Endothelial cell of umbilical vein (primary cell): Measurements from ENCODE around the gene KIF25. TPM values are rescaled to one million over a fixed set of nuclear protein-coding genes. Genes with fewer than 3 reads are reported as not detected.

Source experiments
- BruUV-seq: library from RNA; stranded (reverse); fragments of 400-500 nt; replicated peaks from 2 replicates; lab custom pipeline; 2021; lab: Mats Ljungman, UMichigan
- CTCF ChIA-PET: fragments of 300-600, 350-600 bp; sonication (Branson Sonifier 250); formaldehyde crosslinking; loops from one replicate; lab custom pipeline; 2021; ENCODE audit warnings: antibody characterized with exemption, inconsistent platforms; lab: Charles Lee
- POLR2A ChIA-PET: fragments of 300-600, 350-600 bp; sonication (Branson Sonifier 250); formaldehyde crosslinking; loops from one replicate; lab custom pipeline; 2021; ENCODE audit warnings: antibody characterized with exemption, inconsistent platforms; lab: Charles Lee
- DNase-seq: peaks from one replicate; pipeline ENCODE4 v3.0.0-alpha.2; 2011; ENCODE audit warnings: low read depth, low spot score
- FAIRE-seq: peaks from 2 replicates; lab custom pipeline; 2011; peaks lifted over from hg19 to GRCh38; lab: Jason Lieb, UNC
- H2AFZ ChIP-seq: 2 replicates; pipeline ENCODE4 v1.6.0; 2012; ENCODE audit warnings: low read depth, low read length, control low read depth, inconsistent platforms
- H3K27ac ChIP-seq: 2 replicates; pipeline ENCODE4 v1.5.1; 2011; ENCODE audit warnings: low read depth, mild to moderate bottlenecking, control low read depth, low read length, moderate library complexity; ENCODE audit not compliant: insufficient read depth
- H3K27me3 ChIP-seq, 2 experiments: 2 replicates each; pipeline versions ENCODE4 v1.6.0 to v1.6.1; 2011; ENCODE audit warnings: low read length in 2 of 2, mixed read lengths in 1 of 2; ENCODE audit not compliant: control insufficient read depth in 2 of 2, insufficient read depth in 2 of 2
- H3K36me3 ChIP-seq, 2 experiments: 2 replicates in 1 of 2; 3 replicates in 1 of 2; pipeline ENCODE4 v1.5.1; 2011; ENCODE audit warnings: low read length in 2 of 2, mild to moderate bottlenecking in 1 of 2, moderate library complexity in 1 of 2; ENCODE audit not compliant: control insufficient read depth in 2 of 2, insufficient read depth in 2 of 2; ENCODE audit errors: extremely low read depth in 1 of 2
- H3K4me1 ChIP-seq: 3 replicates; pipeline ENCODE4 v1.5.1; 2011; ENCODE audit warnings: mild to moderate bottlenecking, low read length; ENCODE audit not compliant: control insufficient read depth, insufficient read depth; ENCODE audit errors: extremely low read depth
- H3K4me2 ChIP-seq: 2 replicates; pipeline ENCODE4 v1.6.1; 2011; ENCODE audit warnings: low read length, control low read depth, mixed read lengths; ENCODE audit not compliant: insufficient read depth
- H3K4me3 ChIP-seq, 3 experiments: fragments of 200-600 bp in 1 of 3; sonication (generic), shearing (Covaris generic) in 1 of 3; replicated peaks in 1 of 3; 2 replicates each; pipeline ENCODE4 v1.5.1; 2011 to 2016; ENCODE audit warnings: control low read depth in 3 of 3, low read length in 3 of 3, mild to moderate bottlenecking in 2 of 3, inconsistent platforms in 1 of 3, low read depth in 1 of 3, moderate library complexity in 1 of 3; ENCODE audit not compliant: insufficient read depth in 1 of 3
- H3K79me2 ChIP-seq: 2 replicates; pipeline ENCODE4 v1.6.0; 2012; ENCODE audit warnings: low read length, inconsistent platforms; ENCODE audit not compliant: control insufficient read depth, insufficient read depth
- H3K9ac ChIP-seq: replicated peaks from 2 replicates; pipeline ENCODE3; 2011; ENCODE audit warnings: low read length, control low read depth; ENCODE audit not compliant: insufficient read depth; ENCODE audit errors: extremely low read depth
- H3K9me1 ChIP-seq: replicated peaks from 3 replicates; pipeline ENCODE4 v1.6.0; 2011; ENCODE audit warnings: mild to moderate bottlenecking, low read length; ENCODE audit not compliant: control insufficient read depth, insufficient read depth; ENCODE audit errors: extremely low read depth
- H3K9me3 ChIP-seq: replicated peaks from 2 replicates; pipeline ENCODE4 v1.5.1; 2012; ENCODE audit warnings: low read length, inconsistent platforms; ENCODE audit not compliant: control insufficient read depth, insufficient read depth
- H4K20me1 ChIP-seq: replicated peaks from 2 replicates; pipeline ENCODE3; 2011; ENCODE audit warnings: mild to moderate bottlenecking, low read length; ENCODE audit not compliant: control insufficient read depth, insufficient read depth; ENCODE audit errors: extremely low read depth
- CTCF ChIP-seq, 2 donors: IDR thresholded peaks; 1 replicate in 1 of 2; 2 replicates in 1 of 2; pipeline ENCODE4 v1.5.1; 2011; ENCODE audit warnings: low read length in 2 of 2, mild to moderate bottlenecking in 2 of 2, moderate library complexity in 2 of 2, control low read depth in 1 of 2, inconsistent platforms in 1 of 2, low read depth in 1 of 2; ENCODE audit not compliant: insufficient read depth in 1 of 2; ENCODE audit errors: extremely low read depth in 1 of 2
- EZH2 ChIP-seq: IDR thresholded peaks from 2 replicates; pipeline ENCODE4 v1.6.1; 2012; ENCODE audit warnings: borderline replicate concordance, low read depth, mild to moderate bottlenecking, moderate library complexity, low read length, inconsistent platforms; ENCODE audit not compliant: severe bottlenecking
- FOS ChIP-seq: IDR thresholded peaks from 2 replicates; pipeline ENCODE4 v1.6.1; 2011; ENCODE audit warnings: mild to moderate bottlenecking, low read length, moderate library complexity, borderline replicate concordance; ENCODE audit not compliant: insufficient read depth
- GATA2 ChIP-seq: IDR thresholded peaks from 2 replicates; pipeline ENCODE4 v1.7.0; 2011; ENCODE audit warnings: low read depth, mild to moderate bottlenecking, moderate library complexity, mixed read lengths, low read length; ENCODE audit not compliant: insufficient read length, insufficient read depth
- JUN ChIP-seq: IDR thresholded peaks from 2 replicates; pipeline ENCODE4 v1.6.1; 2011; ENCODE audit warnings: borderline replicate concordance, low read depth; ENCODE audit not compliant: insufficient read length, insufficient read depth
- MYC ChIP-seq: IDR thresholded peaks from one replicate; pipeline ENCODE4 v1.6.1; 2011; ENCODE audit warnings: mild to moderate bottlenecking, low read depth, low read length
- POLR2A ChIP-seq: IDR thresholded peaks from 2 replicates; pipeline ENCODE4 v1.6.1; 2012; ENCODE audit warnings: low read depth, mild to moderate bottlenecking, control low read depth, low read length
- POLR2AphosphoS5 ChIP-seq: IDR thresholded peaks from 2 replicates; pipeline ENCODE4 v1.6.1; 2012; ENCODE audit warnings: low read depth, mild to moderate bottlenecking, control low read depth, low read length, moderate library complexity; ENCODE audit not compliant: insufficient read depth
- dilution Hi-C: fragments of 300-500 bp; cut with MboI; formaldehyde crosslinking; loops from one replicate; pipeline ENCODE4 v1.15.0; 2019; ENCODE audit warnings: low sequenced_read_pairs; ENCODE audit not compliant: extremely low pct_ligation_motif_present
- intact Hi-C: fragments of 100-400 bp; cut with micrococcal nuclease; formaldehyde crosslinking; loops from one replicate; pipeline ENCODE4 v1.10.0; 2022
- polyA plus RNA-seq, 4 experiments: library from polyadenylated mRNA; depleted of rRNA in 3 of 4; stranded (reverse) in 3 of 4; unstranded in 1 of 4; fragments of >200 nt; gene quantifications; 2 replicates each; pipeline versions ENCODE4 v1.2.1 to v1.2.3, GENCODE V29; 2011 to 2012; ENCODE audit warnings: missing spikeins in 1 of 4
- total RNA-seq: library from RNA; stranded (reverse); gene quantifications from 2 replicates; pipeline ENCODE4 v1.2.3, GENCODE V29; 2021
- TF ChIP-seq, protein P1 (sequence below): IDR thresholded peaks from 2 replicates; pipeline ENCODE4 v1.6.1; 2011; ENCODE audit not compliant: insufficient read depth, insufficient read length

KIF25 gene
- total and polyA plus RNA-seq, 2 donors (not counting 3 experiments of a cell fraction or from before 2014, with no cell fraction given), result not detected

GRCh38 chr6:168027521-168027920 lies 30.1 kb downstream of the KIF25 start:
- no peak for DNase-seq
- no peaks in the 10 kb centered on the region for H3K79me2 ChIP-seq
- H3K9me3 ChIP-seq, result no peaks in the 10 kb centered on the region
- no peaks in the 10 kb centered on the region for H3K36me3 ChIP-seq
- BruUV-seq, result no TSS peak
- dilution Hi-C loops (no loop called here), intact Hi-C loops (no loop called here)
- H3K4me1 ChIP-seq, result peaks cover 9% of the 10 kb centered on the region
- TF ChIP-seq CTCF (IDR thresholded peaks at IDR 0.05; ENCODE audit: extremely low read depth in 1 of 2, insufficient read depth in 1 of 2, low read depth in 1 of 2, low read length in 2 of 2) (no peak), JUN (no peak), FOS (no peak), MYC (no peak), POLR2A (no peak), POLR2AphosphoS5 (no peak), GATA2 (no peak), EZH2 (no peak)
- TF ChIP-seq, protein P1, sequence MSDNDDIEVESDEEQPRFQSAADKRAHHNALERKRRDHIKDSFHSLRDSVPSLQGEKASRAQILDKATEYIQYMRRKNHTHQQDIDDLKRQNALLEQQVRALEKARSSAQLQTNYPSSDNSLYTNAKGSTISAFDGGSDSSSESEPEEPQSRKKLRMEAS, result no peak
- no peaks in the 10 kb centered on the region for H3K9me1 ChIP-seq
- H3K27ac ChIP-seq, result no peak overlapping the region
- no peak overlapping the region for H3K4me3 ChIP-seq
- POLR2A ChIA-PET, result no interaction called here
- no peak overlapping the region for H3K9ac ChIP-seq
- CTCF ChIA-PET, result no interaction called here
- H3K27me3 ChIP-seq, result no peaks in the 10 kb centered on the region
- H4K20me1 ChIP-seq, result no peaks in the 10 kb centered on the region
- H2AFZ ChIP-seq, result no peak overlapping the region
- H3K4me2 ChIP-seq, result no peak overlapping the region
- FAIRE-seq, result no peak
